NCI-H1930 (cell line): ENCODE measurements around the gene GABBR2.
"Not testable (repeated sequence)": the region's sequence is repeated elsewhere in the genome, so short reads cannot be mapped to it uniquely, and the experiment has no call there.

Experiments used
- DNase-seq, 2 experiments: peaks; one replicate each; lab custom pipeline; 2025; lab: John Stamatoyannopoulos, UW

GABBR2 gene

GRCh38 chr9:98594546-98595160 lies 114.1 kb downstream of the GABBR2 start:
- no peak for DNase-seq

GRCh38 chr9:98593354-98594253 lies 115.1 kb downstream of the GABBR2 start:
- no peak for DNase-seq

- DNase-seq: no peak
Measured at GRCh38 chr9:98591696-98592095, 117.0 kb downstream of the GABBR2 start.

GRCh38 chr9:98590101-98590500 lies 118.6 kb downstream of the GABBR2 start:
- DNase-seq: no peak

GRCh38 chr9:98589102-98589501 lies 119.6 kb downstream of the GABBR2 start:
- no peak for DNase-seq

GRCh38 chr9:98584853-98585438 lies 123.8 kb downstream of the GABBR2 start:
- not testable (repeated sequence) for DNase-seq

- DNase-seq: no peak
Measured at GRCh38 chr9:98584059-98584458, 124.7 kb downstream of the GABBR2 start.

- DNase-seq: no peak
Measured at GRCh38 chr9:98583417-98583816, 125.3 kb downstream of the GABBR2 start.

GRCh38 chr9:98580956-98581355 lies 127.8 kb downstream of the GABBR2 start:
- DNase-seq: no peak

- no peak for DNase-seq
Measured at GRCh38 chr9:98579700-98580099, 129.0 kb downstream of the GABBR2 start.

GRCh38 chr9:98577446-98577845 lies 131.3 kb downstream of the GABBR2 start:
- no peak for DNase-seq

GRCh38 chr9:98576859-98577258 lies 131.9 kb downstream of the GABBR2 start:
- DNase-seq: no peak

GRCh38 chr9:98576354-98576753 lies 132.4 kb downstream of the GABBR2 start:
- no peak for DNase-seq

GRCh38 chr9:98575379-98576346 lies 133.1 kb downstream of the GABBR2 start:
- no peak for DNase-seq

GRCh38 chr9:98573749-98574278 lies 134.9 kb downstream of the GABBR2 start:
- no peak for DNase-seq

- no peak for DNase-seq
Measured at GRCh38 chr9:98572796-98573195, 135.9 kb downstream of the GABBR2 start.

- no peak for DNase-seq
Measured at GRCh38 chr9:98572054-98572627, 136.6 kb downstream of the GABBR2 start.

- no peak for DNase-seq
Measured at GRCh38 chr9:98571643-98572042, 137.1 kb downstream of the GABBR2 start.

- DNase-seq: no peak
Measured at GRCh38 chr9:98570663-98571440, 137.9 kb downstream of the GABBR2 start.

GRCh38 chr9:98570055-98570454 lies 138.7 kb downstream of the GABBR2 start:
- no peak for DNase-seq
